OCI-LY3 (cell line): Measurements from ENCODE around the gene C1RL.

Experiments
- CTCF ChIP-seq: fragments of 200-600, 300-600 bp; sonication (generic); IDR thresholded peaks from 2 replicates; pipeline ENCODE4 v1.5.1; 2014; ENCODE audit warnings: antibody characterized with exemption, low read length, low read depth
- EZH2phosphoT487 ChIP-seq: fragments of 200-600 bp; shearing (Covaris generic); IDR thresholded peaks from 2 replicates; pipeline ENCODE4 v1.6.1; 2018; ENCODE audit warnings: antibody characterized with exemption, mixed run types, low read depth

GRCh38 chr12:7108003-7108795 is 815 bp downstream of the C1RL start:
- no peak for TF ChIP-seq CTCF
- TF ChIP-seq EZH2phosphoT487, result no peak
